HFFc6 (cell line): Measurements from ENCODE around the gene DVL3. TPM values are rescaled to one million over a fixed set of nuclear protein-coding genes. Genes with fewer than 3 reads are reported as not detected.

ENCODE experiments used
- DNase-seq: peaks from one replicate; pipeline ENCODE4 v3.0.0-alpha.2; 2018
- H3K27ac Mint-ChIP-seq: 2 replicates; pipeline ENCODE4 v1.8.0; 2020; ENCODE audit warnings: mild to moderate bottlenecking, mixed read lengths
- H3K27me3 Mint-ChIP-seq: 2 replicates; pipeline ENCODE4 v1.8.0; 2021; ENCODE audit warnings: mild to moderate bottlenecking, moderate library complexity, mixed read lengths; ENCODE audit not compliant: insufficient read depth
- H3K36me3 Mint-ChIP-seq: 2 replicates; pipeline ENCODE4 v1.8.0; 2021; ENCODE audit warnings: low read depth, mixed read lengths
- H3K4me1 Mint-ChIP-seq: 2 replicates; pipeline ENCODE4 v1.8.0; 2020; ENCODE audit warnings: low read depth, mixed read lengths
- H3K4me3 Mint-ChIP-seq: 2 replicates; pipeline ENCODE4 v1.8.0; 2020; ENCODE audit warnings: mild to moderate bottlenecking, moderate library complexity, mixed read lengths
- H3K9me3 Mint-ChIP-seq: 2 replicates; pipeline ENCODE4 v1.8.0; 2020; ENCODE audit warnings: mild to moderate bottlenecking, mixed read lengths
- total RNA-seq, 6 experiments: library from RNA; stranded (reverse); fragmentation: NEBNext Ultra II Directional; extraction: Animal tissue kit (Norgen Biotek cat#: 25700); gene quantifications; 2 replicates in 1 of 6; 3 replicates in 5 of 6; pipeline ENCODE4 v1.2.3, GENCODE V29; 2021
- TF ChIP-seq, protein P1 (sequence below): fragments of 200-600 bp; sonication (generic); IDR thresholded peaks from 2 replicates; pipeline ENCODE4 v1.5.0; 2021; ENCODE audit warnings: antibody characterized with exemption, mild to moderate bottlenecking

DVL3 gene
- total RNA-seq, 6 experiments from 2014 or later: 59.2 to 73.5 (median 64.9) TPM

DNA sequence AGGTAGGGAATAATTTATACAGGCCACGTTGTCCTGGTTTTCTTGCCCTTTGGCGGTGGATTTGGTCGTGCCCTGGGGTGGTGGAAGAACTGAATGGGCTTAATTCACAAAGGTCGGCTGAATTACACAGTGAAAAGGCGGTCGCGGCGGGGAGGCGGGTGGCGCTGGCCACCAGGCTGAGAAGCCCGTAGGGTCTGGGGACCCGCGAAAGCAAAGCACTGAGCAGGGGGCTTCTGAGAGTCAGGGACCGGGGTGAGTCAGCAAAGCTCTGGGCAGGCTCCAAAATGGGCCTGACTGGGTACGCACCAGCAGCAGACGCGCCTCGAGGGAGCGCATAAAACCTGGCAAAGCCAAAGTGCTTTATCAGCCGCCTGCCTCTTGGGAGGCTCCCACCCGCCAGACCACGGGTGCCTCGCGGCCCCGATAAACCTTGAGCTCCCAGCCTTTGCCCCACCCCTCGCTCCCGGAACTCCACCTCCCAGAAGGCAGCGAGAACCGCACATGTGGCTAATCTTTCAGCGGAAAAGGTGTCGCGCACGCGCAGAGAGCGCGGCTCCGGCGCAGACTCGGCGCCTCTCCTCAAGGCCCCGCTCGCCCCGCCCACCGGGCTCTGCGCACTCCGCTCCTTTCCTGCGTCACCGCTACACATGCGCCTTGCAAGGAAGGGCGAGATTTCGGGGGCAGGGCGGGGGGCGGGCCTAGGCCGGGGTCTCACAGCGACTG lies 30.4 kb downstream of the DVL3 start:
- Mint-ChIP-seq H3K4me1 (peaks cover 37% of the 10 kb centered on the region), H3K9me3 (no peaks in the 10 kb centered on the region), H3K27me3 (peaks cover 11% of the 10 kb centered on the region), H3K4me3 (peak overlapping the region; percentile 96), H3K27ac (peak overlapping the region; percentile 86), H3K36me3 (peaks cover 50% of the 10 kb centered on the region)
- TF ChIP-seq, protein P1, sequence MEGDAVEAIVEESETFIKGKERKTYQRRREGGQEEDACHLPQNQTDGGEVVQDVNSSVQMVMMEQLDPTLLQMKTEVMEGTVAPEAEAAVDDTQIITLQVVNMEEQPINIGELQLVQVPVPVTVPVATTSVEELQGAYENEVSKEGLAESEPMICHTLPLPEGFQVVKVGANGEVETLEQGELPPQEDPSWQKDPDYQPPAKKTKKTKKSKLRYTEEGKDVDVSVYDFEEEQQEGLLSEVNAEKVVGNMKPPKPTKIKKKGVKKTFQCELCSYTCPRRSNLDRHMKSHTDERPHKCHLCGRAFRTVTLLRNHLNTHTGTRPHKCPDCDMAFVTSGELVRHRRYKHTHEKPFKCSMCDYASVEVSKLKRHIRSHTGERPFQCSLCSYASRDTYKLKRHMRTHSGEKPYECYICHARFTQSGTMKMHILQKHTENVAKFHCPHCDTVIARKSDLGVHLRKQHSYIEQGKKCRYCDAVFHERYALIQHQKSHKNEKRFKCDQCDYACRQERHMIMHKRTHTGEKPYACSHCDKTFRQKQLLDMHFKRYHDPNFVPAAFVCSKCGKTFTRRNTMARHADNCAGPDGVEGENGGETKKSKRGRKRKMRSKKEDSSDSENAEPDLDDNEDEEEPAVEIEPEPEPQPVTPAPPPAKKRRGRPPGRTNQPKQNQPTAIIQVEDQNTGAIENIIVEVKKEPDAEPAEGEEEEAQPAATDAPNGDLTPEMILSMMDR: no peak
- peak; percentile 98 for DNase-seq

- Mint-ChIP-seq H3K4me3 (peak within 1 kb of the TSS; percentile 96), H3K27ac (peak within 1 kb of the TSS; percentile 86), H3K36me3 (peaks cover 50% of the 10 kb centered on the region), H3K27me3 (peaks cover 11% of the 10 kb centered on the region), H3K9me3 (no peaks in the 10 kb centered on the region), H3K4me1 (peaks cover 37% of the 10 kb centered on the region)
- DNase-seq: peak; percentile 33
- TF ChIP-seq, protein P1: no peak
Observed at GRCh38 chr3:184186184-184186901, 31.2 kb downstream of the DVL3 start, which contains the start of gene ABCF3. Gene ABCF3 (plus strand): TSS chr3:184186199. CDS start chr3:184186208, 9 bp downstream.

DNA sequence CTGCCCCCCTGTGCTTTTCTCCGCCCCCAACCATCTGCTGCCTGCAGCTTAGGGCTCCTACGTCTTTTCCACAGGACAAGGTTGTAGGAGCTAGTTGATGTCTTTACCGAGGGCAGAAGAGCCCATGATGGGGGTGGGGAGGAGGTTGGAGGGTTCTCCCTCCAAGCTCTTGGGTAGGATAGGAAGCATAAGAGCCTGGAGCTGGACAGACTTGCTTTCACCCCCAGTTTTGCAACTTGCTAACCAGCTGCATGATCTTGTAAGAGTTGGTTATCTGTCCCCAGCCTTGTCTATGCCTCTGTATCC lies 31.7 kb downstream of the DVL3 start:
- TF ChIP-seq, protein P1: no peak
- Mint-ChIP-seq H3K4me3 (peak overlapping the region; percentile 96), H3K9me3 (no peaks in the 10 kb centered on the region), H3K4me1 (peaks cover 37% of the 10 kb centered on the region), H3K27me3 (peaks cover 11% of the 10 kb centered on the region), H3K36me3 (peaks cover 50% of the 10 kb centered on the region), H3K27ac (peak overlapping the region; percentile 86)
- no peak for DNase-seq

DNA sequence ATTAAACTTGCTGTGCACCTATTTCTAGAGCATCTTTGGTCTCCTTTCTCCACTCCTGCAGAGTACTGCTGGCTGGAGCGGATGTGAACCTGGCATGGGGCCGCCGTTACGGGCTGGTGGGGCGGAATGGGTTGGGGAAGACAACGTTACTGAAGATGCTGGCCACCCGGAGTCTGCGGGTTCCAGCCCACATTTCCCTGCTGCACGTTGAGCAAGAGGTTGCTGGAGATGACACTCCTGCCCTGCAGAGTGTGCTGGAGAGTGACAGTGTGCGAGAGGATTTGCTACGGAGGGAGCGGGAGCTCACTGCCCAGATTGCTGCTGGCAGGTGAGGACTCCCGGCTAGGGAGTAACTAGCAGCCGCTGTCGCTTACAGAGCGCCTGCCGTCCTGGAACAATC lies 32.9 kb downstream of the DVL3 start:
- no peak for DNase-seq
- peaks cover 37% of the 10 kb centered on the region for H3K4me1 Mint-ChIP-seq
- peak overlapping the region; percentile 86 for H3K27ac Mint-ChIP-seq
- peak overlapping the region; percentile 96 for H3K4me3 Mint-ChIP-seq
- peaks cover 51% of the 10 kb centered on the region for H3K36me3 Mint-ChIP-seq
- H3K9me3 Mint-ChIP-seq: no peaks in the 10 kb centered on the region
- H3K27me3 Mint-ChIP-seq: peaks cover 11% of the 10 kb centered on the region
- TF ChIP-seq, protein P1: no peak

DNA sequence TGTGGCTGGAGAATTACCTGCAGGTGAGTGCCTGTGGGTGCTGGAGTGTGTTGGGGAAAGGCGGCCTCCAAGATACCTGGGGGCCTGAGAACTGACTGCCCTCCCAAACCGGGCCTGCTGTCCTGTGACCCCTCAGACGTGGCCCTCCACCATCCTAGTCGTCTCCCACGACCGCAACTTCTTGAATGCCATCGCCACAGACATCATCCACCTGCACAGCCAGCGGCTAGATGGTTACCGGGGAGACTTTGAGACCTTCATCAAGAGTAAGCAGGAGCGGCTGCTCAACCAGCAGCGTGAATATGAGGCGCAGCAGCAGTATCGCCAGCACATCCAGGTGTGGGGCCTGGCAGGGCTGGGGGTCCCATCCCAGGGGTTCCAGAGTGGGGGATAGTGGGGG lies 34.2 kb downstream of the DVL3 start:
- Mint-ChIP-seq H3K27ac (no peak overlapping the region), H3K4me3 (no peak overlapping the region), H3K4me1 (peaks cover 29% of the 10 kb centered on the region), H3K9me3 (no peaks in the 10 kb centered on the region), H3K36me3 (peaks cover 51% of the 10 kb centered on the region), H3K27me3 (peaks cover 11% of the 10 kb centered on the region)
- TF ChIP-seq, protein P1: no peak
- DNase-seq: no peak
